HCT116 (cell line): ENCODE results near the gene DDX52. TPM values are rescaled to one million over a fixed set of nuclear protein-coding genes. Genes with fewer than 3 reads are reported as not detected.

Experiments
- ATAC-seq: fragments of 200-7000 bp; cut with Tn5 transposase; 2 replicates; pipeline ENCODE4 v1.9.1; 2020; ENCODE audit warnings: mild to moderate bottlenecking, moderate library complexity
- BruUV-seq: library from RNA; stranded (reverse); fragments of 400-500 nt; replicated peaks from 2 replicates; lab custom pipeline; 2021; lab: Mats Ljungman, UMichigan
- CTCF ChIA-PET: fragments of 300-600 bp; sonication (Branson Sonifier 250); formaldehyde crosslinking; loops from one replicate; lab custom pipeline; 2021; ENCODE audit warnings: antibody characterized with exemption; lab: Charles Lee
- POLR2A ChIA-PET: fragments of 300-600, 350-600 bp; sonication (Branson Sonifier 250); formaldehyde crosslinking; loops from one replicate; lab custom pipeline; 2021; ENCODE audit warnings: antibody characterized with exemption; lab: Charles Lee
- RAD21 ChIA-PET, 2 experiments: fragments of 300-600 bp; sonication (Branson Sonifier 250); formaldehyde crosslinking; loops; one replicate each; lab custom pipeline; 2023; ENCODE audit warnings: low total read pairs in 2 of 2; ENCODE audit not compliant: uncharacterized antibody in 2 of 2, unreplicated experiment in 2 of 2, low non-redundant PET in 1 of 2; lab: Charles Lee
- DNase-seq: peaks from one replicate; pipeline ENCODE4 v3.0.0-alpha.2; 2010; ENCODE audit warnings: low read depth, low spot score
- H2AFZ ChIP-seq: fragments of 200-600 bp; shearing (Covaris generic), sonication (generic); 2 replicates; pipeline ENCODE4 v1.6.1; 2017; ENCODE audit warnings: low read depth, mixed run types, mixed read lengths, antibody characterized with exemption, low read length; ENCODE audit not compliant: poor library complexity, severe bottlenecking
- H3K27ac ChIP-seq: 2 replicates; pipeline ENCODE4 v1.5.1; 2012; ENCODE audit warnings: low read depth, low read length
- H3K27me3 ChIP-seq: fragments of 200-600 bp; sonication (generic); 2 replicates; pipeline ENCODE4 v1.6.1; 2016; ENCODE audit warnings: mixed run types, low read length, mixed read lengths; ENCODE audit not compliant: insufficient read depth
- H3K36me3 ChIP-seq, 2 experiments: fragments of 200-500 bp in 1 of 2; fragments of 200-600 bp in 1 of 2; sonication (Bioruptor generic) in 1 of 2; sonication (generic) in 1 of 2; 2 replicates each; pipeline versions ENCODE4 v1.5.1 to v1.6.1; 2014 to 2016; ENCODE audit warnings: low read length in 2 of 2, inconsistent platforms in 1 of 2, mixed read lengths in 1 of 2, mixed run types in 1 of 2; ENCODE audit not compliant: insufficient read depth in 2 of 2, control insufficient read depth in 1 of 2
- H3K4me1 ChIP-seq, 2 experiments: fragments of 200-600 bp in 1 of 2; sonication (generic) in 1 of 2; 2 replicates each; pipeline versions ENCODE4 v1.5.1 to v1.6.1; 2012 to 2017; ENCODE audit warnings: low read length in 2 of 2, inconsistent platforms in 1 of 2, mild to moderate bottlenecking in 1 of 2, mixed read lengths in 1 of 2, mixed run types in 1 of 2, moderate library complexity in 1 of 2; ENCODE audit not compliant: insufficient read depth in 2 of 2, control insufficient read depth in 1 of 2
- H3K4me2 ChIP-seq: fragments of 200-600 bp; sonication (generic); 2 replicates; pipeline ENCODE4 v1.6.1; 2017; ENCODE audit warnings: mixed run types, low read length, mixed read lengths
- H3K4me3 ChIP-seq, 2 experiments: fragments of 200-600 bp in 1 of 2; sonication (generic) in 1 of 2; replicated peaks in 1 of 2; 2 replicates each; pipeline ENCODE4 v1.5.1; 2011 to 2016; ENCODE audit warnings: low read length in 2 of 2, control low read depth in 1 of 2, low read depth in 1 of 2, mild to moderate bottlenecking in 1 of 2, mixed read lengths in 1 of 2, mixed run types in 1 of 2
- H3K79me2 ChIP-seq: fragments of 200-600 bp; sonication (generic); 2 replicates; pipeline ENCODE4 v1.6.1; 2017; ENCODE audit warnings: mild to moderate bottlenecking, mixed run types, low read length, moderate library complexity, mixed read lengths; ENCODE audit not compliant: insufficient read depth
- H3K9ac ChIP-seq: fragments of 200-600 bp; sonication (generic); 2 replicates; pipeline ENCODE4 v1.6.1; 2016; ENCODE audit warnings: low read length, mixed read lengths
- H3K9me2 ChIP-seq: fragments of 200-600 bp; sonication (generic), shearing (Covaris generic); 2 replicates; pipeline ENCODE4 v1.6.1; 2017; ENCODE audit warnings: mixed run types, mild to moderate bottlenecking, moderate library complexity; ENCODE audit not compliant: insufficient read depth
- H3K9me3 ChIP-seq, 2 experiments: fragments of 200-500 bp in 1 of 2; fragments of 200-600 bp in 1 of 2; sonication (Bioruptor generic) in 1 of 2; sonication (generic) in 1 of 2; 2 replicates each; pipeline ENCODE4 v1.6.1; 2014 to 2017; ENCODE audit warnings: low read length in 2 of 2, mixed read lengths in 2 of 2, inconsistent platforms in 1 of 2, low read depth in 1 of 2, mild to moderate bottlenecking in 1 of 2, mixed run types in 1 of 2, moderate library complexity in 1 of 2; ENCODE audit not compliant: control insufficient read depth in 1 of 2, insufficient read depth in 1 of 2
- H4K20me1 ChIP-seq: fragments of 200-600 bp; sonication (generic), shearing (Covaris generic); 2 replicates; pipeline ENCODE4 v1.6.1; 2017; ENCODE audit warnings: mixed run types, mild to moderate bottlenecking, moderate library complexity; ENCODE audit not compliant: insufficient read depth
- CTCF ChIP-seq, 3 experiments: fragments of 200-600 bp in 1 of 3; sonication (generic) in 1 of 3; IDR thresholded peaks in 2 of 3; conservative IDR thresholded peaks in 1 of 3; 2 replicates each; pipeline ENCODE4 v1.5.1; 2012 to 2017; ENCODE audit warnings: low read depth in 2 of 3, low read length in 2 of 3, antibody characterized with exemption in 1 of 3, borderline replicate concordance in 1 of 3, control low read depth in 1 of 3, mild to moderate bottlenecking in 1 of 3, mixed read lengths in 1 of 3, mixed run types in 1 of 3, moderate library complexity in 1 of 3; ENCODE audit not compliant: insufficient read depth in 1 of 3
- EZH2 ChIP-seq: fragments of 200-600 bp; sonication (generic); IDR thresholded peaks from 2 replicates; pipeline ENCODE4 v1.6.1; 2017; ENCODE audit warnings: antibody characterized with exemption, mixed run types
- FOSL1 ChIP-seq: IDR thresholded peaks from 2 replicates; pipeline ENCODE4 v1.6.1; 2012; ENCODE audit warnings: low read depth
- MAX ChIP-seq: IDR thresholded peaks from 2 replicates; pipeline ENCODE4 v1.6.1; 2012
- POLR2A ChIP-seq: IDR thresholded peaks from 2 replicates; pipeline ENCODE4 v1.7.0; 2011; ENCODE audit warnings: borderline replicate concordance; ENCODE audit not compliant: insufficient read depth, insufficient read length; ENCODE audit errors: extremely low read depth
- POLR2AphosphoS5 ChIP-seq: IDR thresholded peaks from 2 replicates; pipeline ENCODE4 v1.6.1; 2011; ENCODE audit warnings: mild to moderate bottlenecking, low read depth, low read length, moderate library complexity
- SP1 ChIP-seq: IDR thresholded peaks from 2 replicates; pipeline ENCODE4 v1.6.1; 2012; ENCODE audit warnings: low read depth
- TCF7L2 ChIP-seq: IDR thresholded peaks from 2 replicates; pipeline ENCODE4 v1.7.0; 2011; ENCODE audit warnings: borderline replicate concordance, inconsistent platforms; ENCODE audit not compliant: insufficient read depth, insufficient read length; ENCODE audit errors: extremely low read depth
- YY1 ChIP-seq: IDR thresholded peaks from 2 replicates; pipeline ENCODE4 v1.6.1; 2011; ENCODE audit warnings: low read length, low read depth, moderate library complexity, mild to moderate bottlenecking; ENCODE audit not compliant: insufficient replicate concordance; ENCODE audit errors: extremely low read depth
- ZFX ChIP-seq: fragments of 450-650 bp; IDR thresholded peaks from 2 replicates; pipeline ENCODE4 v1.6.1; 2017
- intact Hi-C: fragments of 100-400 bp; cut with micrococcal nuclease; formaldehyde crosslinking; loops from 2 replicates; pipeline ENCODE4 v1.10.0; 2022
- total RNA-seq: library from RNA; stranded (reverse); gene quantifications from one replicate; pipeline ENCODE4 v1.2.1, GENCODE V29; 2021; ENCODE audit not compliant: unreplicated experiment
- TF ChIP-seq, protein P1 (sequence below): IDR thresholded peaks from 2 replicates; pipeline ENCODE4 v1.6.1; 2011; ENCODE audit warnings: mild to moderate bottlenecking, low read length, moderate library complexity; ENCODE audit not compliant: insufficient replicate concordance; ENCODE audit errors: extremely low read depth

DDX52 gene
- total RNA-seq, 1 experiment from 2014 or later = 45.4 TPM

GRCh38 chr17:37604556-37604955 is 38.7 kb downstream of the DDX52 start:
- Histone ChIP-seq H3K36me3 (0 out of 4 replicates have a peak, but pooled peaks cover 0 to 2% of the 10 kb centered on the region in 2 experiments), H3K4me1 (peaks cover 11 to 16% of the 10 kb centered on the region in 2 experiments), H3K9me3 (no peaks in the 10 kb centered on the region), H2AFZ (no peak overlapping the region), H3K27me3 (no peaks in the 10 kb centered on the region), H3K9me2 (no peaks in the 10 kb centered on the region), H3K9ac (no peak overlapping the region), H3K4me3 (no peak overlapping the region), H3K79me2 (peaks cover 50% of the 10 kb centered on the region), H3K4me2 (no peak overlapping the region), H3K27ac (no peak overlapping the region), H4K20me1 (no peaks in the 10 kb centered on the region)
- CTCF ChIA-PET = no interaction called here
- TF ChIP-seq TCF7L2 (no peak), ZFX (no peak), FOSL1 (no peak), CTCF (IDR thresholded peaks at IDR 0.05 in 2 of 3, conservative IDR thresholded peaks at IDR 0.05 in 1 of 3; ENCODE audit: borderline replicate concordance in 1 of 3, insufficient read depth in 1 of 3, low read depth in 2 of 3, low read length in 2 of 3) (no peak), POLR2AphosphoS5 (no peak), YY1 (no peak), MAX (no peak), SP1 (no peak), EZH2 (no peak), POLR2A (no peak)
- TF ChIP-seq, protein P1, sequence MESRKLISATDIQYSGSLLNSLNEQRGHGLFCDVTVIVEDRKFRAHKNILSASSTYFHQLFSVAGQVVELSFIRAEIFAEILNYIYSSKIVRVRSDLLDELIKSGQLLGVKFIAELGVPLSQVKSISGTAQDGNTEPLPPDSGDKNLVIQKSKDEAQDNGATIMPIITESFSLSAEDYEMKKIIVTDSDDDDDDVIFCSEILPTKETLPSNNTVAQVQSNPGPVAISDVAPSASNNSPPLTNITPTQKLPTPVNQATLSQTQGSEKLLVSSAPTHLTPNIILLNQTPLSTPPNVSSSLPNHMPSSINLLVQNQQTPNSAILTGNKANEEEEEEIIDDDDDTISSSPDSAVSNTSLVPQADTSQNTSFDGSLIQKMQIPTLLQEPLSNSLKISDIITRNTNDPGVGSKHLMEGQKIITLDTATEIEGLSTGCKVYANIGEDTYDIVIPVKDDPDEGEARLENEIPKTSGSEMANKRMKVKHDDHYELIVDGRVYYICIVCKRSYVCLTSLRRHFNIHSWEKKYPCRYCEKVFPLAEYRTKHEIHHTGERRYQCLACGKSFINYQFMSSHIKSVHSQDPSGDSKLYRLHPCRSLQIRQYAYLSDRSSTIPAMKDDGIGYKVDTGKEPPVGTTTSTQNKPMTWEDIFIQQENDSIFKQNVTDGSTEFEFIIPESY = no peak
- POLR2A ChIA-PET = no interaction called here
- no TSS peak for BruUV-seq
- RAD21 ChIA-PET = no interaction called here
- ATAC-seq (no peak), DNase-seq (no peak)
- intact Hi-C loops = loop anchor here (10.0 kb wide), 1 partner anchor 50 kb away; no protein-coding TSS in a partner anchor
